Stimulated activated memory B cell treated with anti-CD40 and anti-IgM and Interleukin-4, amounts not matched to agents 10 μg/mL and 1 μg/mL and 100 μg/mL, for 72 hours (primary cell): ENCODE measurements around the gene VANGL2.

ENCODE experiments used
- ATAC-seq: fragments of 150-1000 bp; cut with Tn5 transposase; 2 replicates; pipeline ENCODE4 v1.10.0; 2021
- H3K27ac Mint-ChIP-seq: one replicate; pipeline ENCODE4 v1.8.0; 2022; ENCODE audit warnings: mild to moderate bottlenecking, mixed read lengths
- H3K27me3 Mint-ChIP-seq: one replicate; pipeline ENCODE4 v1.8.0; 2022; ENCODE audit warnings: mixed read lengths
- H3K36me3 Mint-ChIP-seq: one replicate; pipeline ENCODE4 v1.8.0; 2022; ENCODE audit warnings: mixed read lengths
- H3K4me1 Mint-ChIP-seq: one replicate; pipeline ENCODE4 v1.8.0; 2022; ENCODE audit warnings: mixed read lengths
- H3K4me3 Mint-ChIP-seq: one replicate; pipeline ENCODE4 v1.8.0; 2022; ENCODE audit warnings: mild to moderate bottlenecking, moderate library complexity, mixed read lengths
- H3K9me3 Mint-ChIP-seq: one replicate; pipeline ENCODE4 v1.8.0; 2022; ENCODE audit warnings: mixed read lengths

VANGL2 gene

DNA sequence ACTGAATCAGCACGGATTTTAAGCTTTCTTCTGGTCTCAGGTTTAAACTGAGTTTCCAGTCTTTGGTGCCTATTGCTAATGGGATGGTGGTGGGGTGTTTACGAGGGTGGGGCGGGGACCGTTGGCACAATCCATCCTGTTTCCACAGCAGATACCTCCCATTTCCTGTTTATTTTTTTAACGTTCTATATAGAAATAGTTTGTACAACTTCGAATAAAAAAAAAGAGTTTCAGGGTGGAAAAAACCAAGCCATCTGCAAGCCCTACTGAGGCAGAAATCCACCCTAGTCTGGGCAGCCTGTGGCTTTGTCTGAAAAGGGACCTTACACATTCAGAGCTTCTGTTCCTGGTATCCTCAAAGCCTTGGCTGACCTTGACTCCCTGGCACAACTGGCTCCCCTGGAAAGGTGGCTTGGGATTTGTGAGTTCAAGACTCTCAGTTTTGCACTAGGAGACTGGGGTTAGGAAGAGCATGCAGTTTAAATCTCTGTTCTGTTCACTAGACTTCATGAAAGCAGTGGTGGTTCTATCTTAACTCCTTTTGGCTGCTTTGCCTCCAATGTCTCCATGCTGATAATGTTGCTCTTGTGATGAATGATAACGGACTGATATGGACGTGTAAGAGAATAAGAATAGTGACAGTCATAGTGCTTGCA is 46.7 kb downstream of the VANGL2 start:
- no peak overlapping the region for H3K4me3 Mint-ChIP-seq
- ATAC-seq: no peak
- peaks cover 46% of the 10 kb centered on the region for H3K4me1 Mint-ChIP-seq
- no peaks in the 10 kb centered on the region for H3K36me3 Mint-ChIP-seq
- no peaks in the 10 kb centered on the region for H3K27me3 Mint-ChIP-seq
- H3K27ac Mint-ChIP-seq: peak overlapping the region; percentile 73
- H3K9me3 Mint-ChIP-seq: no peaks in the 10 kb centered on the region

- no peaks in the 10 kb centered on the region for H3K9me3 Mint-ChIP-seq
- no peak overlapping the region for H3K27ac Mint-ChIP-seq
- no peak overlapping the region for H3K4me3 Mint-ChIP-seq
- ATAC-seq: no peak
- H3K4me1 Mint-ChIP-seq: peaks cover 51% of the 10 kb centered on the region
- no peaks in the 10 kb centered on the region for H3K27me3 Mint-ChIP-seq
- H3K36me3 Mint-ChIP-seq: no peaks in the 10 kb centered on the region
These were observed 49.1 kb downstream of the VANGL2 start for GRCh38 chr1:160449494-160449893.

DNA sequence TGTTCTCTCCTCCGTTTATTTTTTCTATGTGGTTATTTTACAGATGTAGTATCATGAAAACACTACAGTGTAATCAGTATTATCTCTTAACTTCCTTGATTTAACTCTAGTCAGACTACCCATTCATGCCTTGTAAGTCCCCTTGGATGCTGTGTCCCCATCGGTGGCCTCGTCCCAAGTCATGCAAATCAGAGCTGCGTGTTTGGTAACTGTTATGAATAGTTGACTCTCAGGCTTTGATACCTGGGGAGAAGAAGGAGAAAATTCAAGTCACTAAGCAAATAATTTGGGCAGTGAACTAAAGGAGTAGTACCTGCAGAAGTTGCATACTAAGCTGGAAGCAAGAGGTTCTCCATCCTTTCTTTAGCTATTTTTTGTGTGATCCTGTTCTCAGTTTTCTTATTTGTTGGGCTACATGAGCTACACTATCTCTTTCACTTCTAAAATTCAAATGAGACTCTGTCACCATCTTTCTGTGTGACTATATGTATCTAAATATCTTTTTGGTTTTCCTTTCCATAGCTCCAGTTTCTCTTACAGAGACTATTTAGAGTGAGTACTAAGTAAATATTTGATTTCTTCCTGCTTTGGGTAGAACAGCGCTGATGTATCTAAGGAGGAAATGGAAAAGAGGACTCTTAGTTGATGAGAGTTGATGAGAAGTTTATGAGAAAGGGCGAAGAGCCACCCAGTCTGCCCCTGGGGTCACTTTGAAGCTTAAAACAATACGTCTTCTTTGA is 50.9 kb downstream of the VANGL2 start:
- no peaks in the 10 kb centered on the region for H3K9me3 Mint-ChIP-seq
- H3K27me3 Mint-ChIP-seq: no peaks in the 10 kb centered on the region
- H3K4me3 Mint-ChIP-seq: peak overlapping the region; percentile 24
- H3K36me3 Mint-ChIP-seq: no peaks in the 10 kb centered on the region
- ATAC-seq: no peak
- H3K4me1 Mint-ChIP-seq: peaks cover 63% of the 10 kb centered on the region
- H3K27ac Mint-ChIP-seq: peak overlapping the region; percentile 89

GRCh38 chr1:160451859-160452232 is 51.5 kb downstream of the VANGL2 start:
- Mint-ChIP-seq H3K4me3 (peak overlapping the region; percentile 24), H3K4me1 (peaks cover 62% of the 10 kb centered on the region)

GRCh38 chr1:160453443-160453842 is 53.1 kb downstream of the VANGL2 start:
- peak overlapping the region; percentile 89 for H3K27ac Mint-ChIP-seq
- peak overlapping the region; percentile 38 for H3K4me3 Mint-ChIP-seq
- H3K36me3 Mint-ChIP-seq: no peaks in the 10 kb centered on the region
- H3K27me3 Mint-ChIP-seq: no peaks in the 10 kb centered on the region
- H3K4me1 Mint-ChIP-seq: peaks cover 64% of the 10 kb centered on the region
- no peaks in the 10 kb centered on the region for H3K9me3 Mint-ChIP-seq
- ATAC-seq: peak; percentile 85

More at GRCh38 chr1:160451859-160452232, 51.5 kb downstream of the VANGL2 start:
- H3K36me3 Mint-ChIP-seq: no peaks in the 10 kb centered on the region
- H3K9me3 Mint-ChIP-seq: no peaks in the 10 kb centered on the region
- H3K27me3 Mint-ChIP-seq: no peaks in the 10 kb centered on the region
- ATAC-seq: no peak
- H3K27ac Mint-ChIP-seq: peak overlapping the region; percentile 89

- H3K27me3 Mint-ChIP-seq: no peaks in the 10 kb centered on the region
- no peaks in the 10 kb centered on the region for H3K36me3 Mint-ChIP-seq
- H3K27ac Mint-ChIP-seq: peak overlapping the region; percentile 62
- no peak overlapping the region for H3K4me3 Mint-ChIP-seq
- H3K9me3 Mint-ChIP-seq: no peaks in the 10 kb centered on the region
- peak; percentile 66 for ATAC-seq
- peaks cover 76% of the 10 kb centered on the region for H3K4me1 Mint-ChIP-seq
These were observed 54.2 kb downstream of the VANGL2 start for GRCh38 chr1:160454371-160455152.

DNA sequence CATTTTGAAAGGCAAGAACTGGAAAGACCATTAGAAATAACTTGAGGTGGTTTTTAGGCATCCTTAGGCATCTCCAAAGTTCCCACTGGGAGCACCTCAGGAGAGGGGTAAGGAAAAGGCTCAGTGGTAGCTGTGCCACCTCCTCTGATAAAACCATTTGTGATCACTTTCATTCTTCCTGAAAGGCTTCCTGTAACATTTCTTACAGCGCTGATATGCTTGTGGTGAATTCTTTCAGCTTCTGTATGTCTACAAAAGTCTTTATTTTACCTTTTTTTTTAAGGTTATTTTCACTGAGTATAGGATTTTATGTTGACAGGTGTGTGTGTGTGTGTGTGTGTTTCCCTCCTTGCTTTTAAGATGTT is 54.8 kb downstream of the VANGL2 start:
- Mint-ChIP-seq H3K27me3 (no peaks in the 10 kb centered on the region), H3K36me3 (no peaks in the 10 kb centered on the region), H3K4me3 (no peak overlapping the region), H3K9me3 (no peaks in the 10 kb centered on the region), H3K27ac (peak overlapping the region; percentile 62), H3K4me1 (peaks cover 81% of the 10 kb centered on the region)
- no peak for ATAC-seq

GRCh38 chr1:160459056-160459455 is 58.7 kb downstream of the VANGL2 start:
- Mint-ChIP-seq H3K4me1 (peaks cover 74% of the 10 kb centered on the region), H3K36me3 (peaks cover 1% of the 10 kb centered on the region), H3K27me3 (no peaks in the 10 kb centered on the region), H3K9me3 (no peaks in the 10 kb centered on the region), H3K27ac (peak overlapping the region; percentile 88), H3K4me3 (no peak overlapping the region)
- no peak for ATAC-seq

- peaks cover 76% of the 10 kb centered on the region for H3K4me1 Mint-ChIP-seq
- H3K27ac Mint-ChIP-seq: peak overlapping the region; percentile 88
- peaks cover 3% of the 10 kb centered on the region for H3K9me3 Mint-ChIP-seq
- peaks cover 6% of the 10 kb centered on the region for H3K36me3 Mint-ChIP-seq
- ATAC-seq: peak; percentile 52
- H3K4me3 Mint-ChIP-seq: peak overlapping the region; percentile 49
- H3K27me3 Mint-ChIP-seq: no peaks in the 10 kb centered on the region
These were observed 59.3 kb downstream of the VANGL2 start for GRCh38 chr1:160459687-160460086.

DNA sequence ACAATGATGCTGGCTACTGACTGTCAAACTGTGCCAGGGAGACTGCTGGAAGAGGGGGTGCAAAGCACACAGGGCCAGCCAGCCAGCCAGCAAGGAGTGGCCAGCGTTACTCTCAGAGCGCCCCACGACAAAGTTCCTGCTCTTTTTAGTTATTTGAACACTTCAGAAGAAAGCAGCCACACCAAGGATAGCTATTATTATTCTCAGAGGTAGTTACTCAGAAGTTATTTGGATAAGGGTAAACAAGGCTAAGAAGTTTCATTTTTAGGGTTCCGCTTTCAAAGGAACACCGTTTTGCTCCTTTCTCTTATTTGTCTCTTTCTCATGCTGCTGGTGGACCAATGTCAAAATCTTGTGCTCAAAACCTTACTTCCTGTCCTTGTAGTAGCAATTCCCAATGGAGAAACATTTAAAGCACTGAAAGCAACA is 59.9 kb downstream of the VANGL2 start:
- H3K9me3 Mint-ChIP-seq: peaks cover 3% of the 10 kb centered on the region
- no peaks in the 10 kb centered on the region for H3K27me3 Mint-ChIP-seq
- H3K4me3 Mint-ChIP-seq: peak overlapping the region; percentile 56
- peaks cover 9% of the 10 kb centered on the region for H3K36me3 Mint-ChIP-seq
- peak overlapping the region; percentile 88 for H3K27ac Mint-ChIP-seq
- peak; percentile 89 for ATAC-seq
- peaks cover 76% of the 10 kb centered on the region for H3K4me1 Mint-ChIP-seq

GRCh38 chr1:160460683-160461287 is 60.4 kb downstream of the VANGL2 start:
- no peaks in the 10 kb centered on the region for H3K27me3 Mint-ChIP-seq
- H3K27ac Mint-ChIP-seq: peak overlapping the region; percentile 88
- peaks cover 76% of the 10 kb centered on the region for H3K4me1 Mint-ChIP-seq
- H3K36me3 Mint-ChIP-seq: peaks cover 15% of the 10 kb centered on the region
- peak overlapping the region; percentile 56 for H3K4me3 Mint-ChIP-seq
- peaks cover 4% of the 10 kb centered on the region for H3K9me3 Mint-ChIP-seq
- ATAC-seq: peak; percentile 69

GRCh38 chr1:160465123-160465522 is 64.8 kb downstream of the VANGL2 start:
- peak overlapping the region; percentile 69 for H3K4me3 Mint-ChIP-seq
- peaks cover 71% of the 10 kb centered on the region for H3K4me1 Mint-ChIP-seq
- peak overlapping the region; percentile 77 for H3K27ac Mint-ChIP-seq
- peaks cover 6% of the 10 kb centered on the region for H3K9me3 Mint-ChIP-seq
- no peaks in the 10 kb centered on the region for H3K27me3 Mint-ChIP-seq
- ATAC-seq: peak; percentile 64
- peaks cover 17% of the 10 kb centered on the region for H3K36me3 Mint-ChIP-seq

GRCh38 chr1:160466961-160467360 is 66.6 kb downstream of the VANGL2 start:
- peak; percentile 82 for ATAC-seq
- Mint-ChIP-seq H3K4me1 (peaks cover 56% of the 10 kb centered on the region), H3K9me3 (peaks cover 6% of the 10 kb centered on the region), H3K4me3 (peak overlapping the region; percentile 1), H3K36me3 (peaks cover 17% of the 10 kb centered on the region), H3K27me3 (no peaks in the 10 kb centered on the region), H3K27ac (peak overlapping the region; percentile 63)

GRCh38 chr1:160467576-160467975 is 67.2 kb downstream of the VANGL2 start:
- H3K4me1 Mint-ChIP-seq: peaks cover 56% of the 10 kb centered on the region
- peaks cover 17% of the 10 kb centered on the region for H3K36me3 Mint-ChIP-seq
- no peaks in the 10 kb centered on the region for H3K27me3 Mint-ChIP-seq
- no peak overlapping the region for H3K4me3 Mint-ChIP-seq
- H3K27ac Mint-ChIP-seq: peak overlapping the region; percentile 63
- no peak for ATAC-seq
- H3K9me3 Mint-ChIP-seq: peaks cover 6% of the 10 kb centered on the region

- H3K9me3 Mint-ChIP-seq: no peaks in the 10 kb centered on the region
These were observed 70.9 kb downstream of the VANGL2 start for GRCh38 chr1:160471253-160471652.

More at GRCh38 chr1:160471253-160471652, 70.9 kb downstream of the VANGL2 start:
- H3K4me1 Mint-ChIP-seq: peaks cover 25% of the 10 kb centered on the region
- H3K4me3 Mint-ChIP-seq: no peak overlapping the region
- H3K36me3 Mint-ChIP-seq: no peaks in the 10 kb centered on the region
- H3K27me3 Mint-ChIP-seq: no peaks in the 10 kb centered on the region
- no peak for ATAC-seq
- no peak overlapping the region for H3K27ac Mint-ChIP-seq
